HFFc6 (cell line): ENCODE measurements around the gene AFF1. TPM values are rescaled to one million over a fixed set of nuclear protein-coding genes. Genes with fewer than 3 reads are reported as not detected.

ENCODE experiments used
- DNase-seq: peaks from one replicate; pipeline ENCODE4 v3.0.0-alpha.2; 2018
- H3K27ac Mint-ChIP-seq: 2 replicates; pipeline ENCODE4 v1.8.0; 2020; ENCODE audit warnings: mild to moderate bottlenecking, mixed read lengths
- H3K27me3 Mint-ChIP-seq: 2 replicates; pipeline ENCODE4 v1.8.0; 2021; ENCODE audit warnings: mild to moderate bottlenecking, moderate library complexity, mixed read lengths; ENCODE audit not compliant: insufficient read depth
- H3K36me3 Mint-ChIP-seq: 2 replicates; pipeline ENCODE4 v1.8.0; 2021; ENCODE audit warnings: low read depth, mixed read lengths
- H3K4me1 Mint-ChIP-seq: 2 replicates; pipeline ENCODE4 v1.8.0; 2020; ENCODE audit warnings: low read depth, mixed read lengths
- H3K4me3 Mint-ChIP-seq: 2 replicates; pipeline ENCODE4 v1.8.0; 2020; ENCODE audit warnings: mild to moderate bottlenecking, moderate library complexity, mixed read lengths
- H3K9me3 Mint-ChIP-seq: 2 replicates; pipeline ENCODE4 v1.8.0; 2020; ENCODE audit warnings: mild to moderate bottlenecking, mixed read lengths
- CTCF ChIP-seq: fragments of 200-600 bp; sonication (generic); IDR thresholded peaks from 2 replicates; pipeline ENCODE4 v1.5.0; 2021; ENCODE audit warnings: antibody characterized with exemption, mild to moderate bottlenecking
- total RNA-seq, 6 experiments: library from RNA; stranded (reverse); fragmentation: NEBNext Ultra II Directional; extraction: Animal tissue kit (Norgen Biotek cat#: 25700); gene quantifications; 2 replicates in 1 of 6; 3 replicates in 5 of 6; pipeline ENCODE4 v1.2.3, GENCODE V29; 2021

The AFF1 gene
- total RNA-seq, 6 experiments from 2014 or later: 28.3 to 43.6 (median 32.8) TPM

- Mint-ChIP-seq H3K36me3 (no peaks in the 10 kb centered on the region; the same call in 1 of the 2 replicates), H3K9me3 (no peaks in the 10 kb centered on the region), H3K4me1 (peaks cover 5% of the 10 kb centered on the region), H3K27ac (no peak overlapping the region; the same call in 1 of the 2 replicates), H3K27me3 (no peaks in the 10 kb centered on the region; the same call in 1 of the 2 replicates), H3K4me3 (no peak overlapping the region)
- no peak for TF ChIP-seq CTCF
- no peak for DNase-seq
Observed at GRCh38 chr4:87030124-87030523, 95.3 kb downstream of the AFF1 start.

- DNase-seq: no peak
Observed at GRCh38 chr4:87030755-87031441, 96.1 kb downstream of the AFF1 start.

GRCh38 chr4:87031920-87032319 lies 97.1 kb downstream of the AFF1 start:
- DNase-seq: no peak
- H3K27ac Mint-ChIP-seq: no peak overlapping the region
- no peak overlapping the region for H3K4me3 Mint-ChIP-seq
- H3K9me3 Mint-ChIP-seq: no peaks in the 10 kb centered on the region
- no peak for TF ChIP-seq CTCF
- no peaks in the 10 kb centered on the region; the same call in 1 of the 2 replicates for H3K36me3 Mint-ChIP-seq
- peaks cover 6% of the 10 kb centered on the region for H3K4me1 Mint-ChIP-seq
- no peaks in the 10 kb centered on the region; the same call in 1 of the 2 replicates for H3K27me3 Mint-ChIP-seq

More at GRCh38 chr4:87030755-87031441, 96.1 kb downstream of the AFF1 start:
- H3K4me1 Mint-ChIP-seq: no peaks in the 10 kb centered on the region
- no peak overlapping the region for H3K4me3 Mint-ChIP-seq
- TF ChIP-seq CTCF: no peak
- no peaks in the 10 kb centered on the region; the same call in 1 of the 2 replicates for H3K36me3 Mint-ChIP-seq
- H3K9me3 Mint-ChIP-seq: no peaks in the 10 kb centered on the region
- no peaks in the 10 kb centered on the region; the same call in 1 of the 2 replicates for H3K27me3 Mint-ChIP-seq
- no peak overlapping the region for H3K27ac Mint-ChIP-seq

GRCh38 chr4:87032884-87033533 lies 98.2 kb downstream of the AFF1 start:
- peaks cover 17% of the 10 kb centered on the region for H3K4me1 Mint-ChIP-seq
- no peak for TF ChIP-seq CTCF
- H3K9me3 Mint-ChIP-seq: no peaks in the 10 kb centered on the region
- H3K27me3 Mint-ChIP-seq: no peaks in the 10 kb centered on the region; the same call in 1 of the 2 replicates
- H3K36me3 Mint-ChIP-seq: no peaks in the 10 kb centered on the region; the same call in 1 of the 2 replicates
- peak; percentile 43 for DNase-seq
- H3K27ac Mint-ChIP-seq: no peak overlapping the region
- no peak overlapping the region for H3K4me3 Mint-ChIP-seq

GRCh38 chr4:87033902-87034301 lies 99.1 kb downstream of the AFF1 start:
- no peak for DNase-seq
- 0 out of 2 replicates have a peak, but pooled peaks have one; percentile 11 for TF ChIP-seq CTCF
- Mint-ChIP-seq H3K4me1 (peaks cover 26% of the 10 kb centered on the region), H3K36me3 (no peaks in the 10 kb centered on the region; the same call in 1 of the 2 replicates), H3K27me3 (no peaks in the 10 kb centered on the region), H3K4me3 (no peak overlapping the region), H3K9me3 (no peaks in the 10 kb centered on the region), H3K27ac (no peak overlapping the region)
